Left renal cortex interstitium (tissue), 4 donors: ENCODE data around the gene ATF6. TPM values are rescaled to one million over a fixed set of nuclear protein-coding genes. Genes with fewer than 3 reads are reported as not detected.

Experiments used
- DNase-seq, 4 donors: peaks; one replicate each; pipeline ENCODE4 v3.0.0-alpha.2; 2013; ENCODE audit warnings: low read depth in 4 of 4, low spot score in 2 of 4, missing footprints in 1 of 4
- polyA plus RNA-seq, 4 donors: library from polyadenylated mRNA; unstranded; fragments of 120-200 nt; gene quantifications; one replicate each; pipeline ENCODE4 v1.2.1, GENCODE V29; 2013; ENCODE audit not compliant: insufficient read length in 4 of 4

ATF6 gene, protein sequence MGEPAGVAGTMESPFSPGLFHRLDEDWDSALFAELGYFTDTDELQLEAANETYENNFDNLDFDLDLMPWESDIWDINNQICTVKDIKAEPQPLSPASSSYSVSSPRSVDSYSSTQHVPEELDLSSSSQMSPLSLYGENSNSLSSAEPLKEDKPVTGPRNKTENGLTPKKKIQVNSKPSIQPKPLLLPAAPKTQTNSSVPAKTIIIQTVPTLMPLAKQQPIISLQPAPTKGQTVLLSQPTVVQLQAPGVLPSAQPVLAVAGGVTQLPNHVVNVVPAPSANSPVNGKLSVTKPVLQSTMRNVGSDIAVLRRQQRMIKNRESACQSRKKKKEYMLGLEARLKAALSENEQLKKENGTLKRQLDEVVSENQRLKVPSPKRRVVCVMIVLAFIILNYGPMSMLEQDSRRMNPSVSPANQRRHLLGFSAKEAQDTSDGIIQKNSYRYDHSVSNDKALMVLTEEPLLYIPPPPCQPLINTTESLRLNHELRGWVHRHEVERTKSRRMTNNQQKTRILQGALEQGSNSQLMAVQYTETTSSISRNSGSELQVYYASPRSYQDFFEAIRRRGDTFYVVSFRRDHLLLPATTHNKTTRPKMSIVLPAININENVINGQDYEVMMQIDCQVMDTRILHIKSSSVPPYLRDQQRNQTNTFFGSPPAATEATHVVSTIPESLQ
- 10 to 100 TPM; 28.9 to 34.8 (median 31.5) TPM for polyA plus RNA-seq

DNA sequence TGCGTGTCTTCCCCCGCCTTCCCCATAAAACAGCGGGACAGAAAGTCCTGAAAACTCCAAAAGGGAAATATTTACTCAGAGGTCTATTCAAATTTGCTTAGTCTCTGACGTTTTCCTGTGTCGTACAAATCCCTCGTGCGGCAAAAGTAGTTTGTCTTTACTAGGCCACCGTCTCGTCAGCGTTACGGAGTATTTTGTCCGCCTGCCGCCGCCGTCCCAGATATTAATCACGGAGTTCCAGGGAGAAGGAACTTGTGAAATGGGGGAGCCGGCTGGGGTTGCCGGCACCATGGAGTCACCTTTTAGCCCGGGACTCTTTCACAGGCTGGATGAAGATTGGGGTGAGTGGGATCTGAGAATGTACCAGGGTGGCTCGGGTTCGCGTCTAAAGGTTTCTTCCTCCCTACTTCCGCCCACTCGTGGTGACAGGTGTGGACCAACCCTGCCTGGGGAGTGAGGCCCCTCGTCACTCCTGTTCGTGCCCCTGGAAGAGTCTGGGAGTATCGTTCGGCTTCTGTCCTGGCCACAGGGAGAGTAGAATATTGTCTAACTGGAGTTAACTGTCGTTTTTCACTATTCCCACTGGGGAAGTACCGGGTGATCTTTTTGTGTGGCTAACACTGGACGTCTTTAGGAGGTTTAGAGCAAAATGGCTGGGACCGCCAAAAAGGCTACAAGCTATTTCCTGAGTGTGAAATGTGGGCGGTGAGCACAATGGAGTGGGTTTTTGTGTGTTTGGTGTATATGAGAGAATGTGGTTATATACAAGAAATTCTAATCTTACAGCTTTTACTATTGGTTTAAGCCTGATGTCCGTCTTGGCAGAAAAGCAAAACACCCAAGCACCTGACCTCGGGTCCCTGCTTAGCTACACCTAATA lies at the start of gene ATF6:
Gene ATF6 (plus strand): TSS at position 219 of the 880 bp plus-strand sequence. CDS start 41 bp downstream, at position 260.
- peak; percentile 84 to 89 (median 87) for DNase-seq

DNA sequence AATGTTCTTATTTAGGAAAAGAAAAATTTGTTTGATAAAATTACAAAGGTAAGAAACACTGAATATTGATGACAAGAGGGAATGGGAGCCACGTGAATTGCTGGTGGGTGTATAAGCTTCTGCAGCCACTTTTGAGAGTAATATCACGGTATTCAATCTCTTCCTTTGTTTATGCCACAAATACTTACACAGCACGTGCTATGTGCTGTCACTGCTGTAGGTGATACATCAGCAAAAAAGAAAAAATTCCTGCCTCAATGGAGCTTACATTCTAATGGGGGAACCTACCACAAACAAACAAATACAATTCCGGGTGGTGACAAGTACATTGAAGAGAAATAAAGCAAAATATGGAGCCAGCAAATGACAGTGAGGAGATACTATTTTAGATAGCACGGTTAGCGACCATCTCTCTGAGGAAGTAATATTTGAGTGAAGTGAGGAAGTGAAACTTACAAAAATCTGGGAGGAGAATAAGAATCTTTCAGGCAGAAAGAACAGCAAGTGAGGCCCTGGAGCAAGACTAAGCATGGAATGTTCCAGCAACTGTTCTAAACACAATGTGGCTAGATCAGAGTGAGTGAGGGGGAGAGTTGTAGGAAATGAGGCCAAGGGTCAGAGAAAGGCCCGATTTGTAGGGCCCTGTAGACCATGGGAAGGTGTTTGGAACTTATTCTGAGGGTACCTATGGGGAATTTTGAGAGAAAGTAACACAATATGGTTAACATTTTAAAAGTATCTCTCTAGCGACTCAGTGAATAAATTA lies 47.4 kb upstream of the ATF6 start:
- no peak for DNase-seq

DNA sequence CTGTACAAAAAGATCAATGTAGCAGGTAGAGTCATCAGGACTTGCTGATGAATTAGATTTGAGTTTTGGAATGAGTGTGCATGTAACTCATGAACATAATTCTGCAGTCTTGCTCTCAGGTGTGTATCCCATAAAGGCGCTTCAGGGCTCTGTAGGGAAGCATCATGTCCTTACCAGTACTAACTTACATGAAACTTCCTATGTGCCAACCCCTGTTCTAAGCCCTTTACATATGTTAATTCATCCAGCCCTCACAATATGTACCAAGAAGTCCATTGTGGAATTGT lies 46.9 kb upstream of the ATF6 start:
- DNase-seq: no peak

DNA sequence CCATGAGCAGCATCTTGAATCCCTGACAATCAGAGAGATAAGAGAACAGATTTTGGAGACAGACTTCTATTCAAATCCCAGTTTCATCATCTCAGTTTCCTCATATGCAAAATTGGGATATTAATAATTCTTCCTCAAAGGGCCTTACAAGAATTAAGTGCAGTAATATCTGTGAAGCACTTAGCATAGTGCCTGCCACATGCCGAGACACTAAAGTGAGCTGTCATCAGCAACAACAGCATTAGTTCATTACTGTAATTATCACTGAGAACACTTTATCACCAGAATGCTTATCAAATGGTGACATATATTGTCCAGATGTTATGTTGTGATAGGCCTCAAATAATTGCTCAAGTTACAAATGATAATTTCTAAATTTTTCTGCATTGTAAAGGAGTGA lies 45.7 kb upstream of the ATF6 start:
- DNase-seq: no peak

DNA sequence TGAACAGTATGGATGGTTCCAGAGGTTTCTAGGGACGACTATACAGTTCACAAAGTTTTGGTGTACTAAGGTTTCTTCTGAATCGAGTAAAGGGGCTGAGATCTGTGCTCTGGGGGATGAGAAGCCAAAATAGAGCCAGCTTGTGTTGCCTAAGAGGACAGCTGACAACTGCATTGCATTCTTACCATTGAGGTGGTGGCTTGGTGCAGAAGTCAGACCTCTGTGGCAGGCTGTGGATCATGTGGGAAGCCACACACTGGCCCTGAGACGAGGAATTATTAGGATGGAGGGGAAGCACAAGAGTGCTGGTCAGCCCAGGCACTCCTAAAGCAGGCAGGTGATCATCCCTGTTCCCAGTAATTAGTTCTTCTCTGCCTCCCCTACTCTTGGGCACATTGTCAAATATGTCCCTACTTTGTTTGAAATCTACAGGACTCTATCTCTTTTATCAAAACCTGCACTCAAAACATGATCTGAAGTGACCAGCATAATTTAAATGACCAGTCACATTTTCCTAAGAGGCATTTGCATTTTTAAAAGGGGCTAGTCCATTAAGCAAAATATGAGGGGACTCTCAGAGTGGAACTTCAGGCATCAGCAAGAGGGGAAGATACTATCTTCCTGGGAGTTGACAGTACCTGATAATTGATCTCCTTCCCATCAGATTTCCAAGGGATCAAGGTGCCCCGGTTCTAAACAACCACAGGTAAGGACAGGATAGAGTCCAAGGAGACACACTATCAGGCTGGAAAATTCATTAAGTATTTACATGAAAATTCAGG lies 45.0 kb upstream of the ATF6 start, which contains the start of gene FCRLB:
Gene FCRLB (plus strand): TSS at position 589 of the 782 bp plus-strand sequence. CDS start 1,129 bp downstream, outside the sequence.
- no peak for DNase-seq

DNA sequence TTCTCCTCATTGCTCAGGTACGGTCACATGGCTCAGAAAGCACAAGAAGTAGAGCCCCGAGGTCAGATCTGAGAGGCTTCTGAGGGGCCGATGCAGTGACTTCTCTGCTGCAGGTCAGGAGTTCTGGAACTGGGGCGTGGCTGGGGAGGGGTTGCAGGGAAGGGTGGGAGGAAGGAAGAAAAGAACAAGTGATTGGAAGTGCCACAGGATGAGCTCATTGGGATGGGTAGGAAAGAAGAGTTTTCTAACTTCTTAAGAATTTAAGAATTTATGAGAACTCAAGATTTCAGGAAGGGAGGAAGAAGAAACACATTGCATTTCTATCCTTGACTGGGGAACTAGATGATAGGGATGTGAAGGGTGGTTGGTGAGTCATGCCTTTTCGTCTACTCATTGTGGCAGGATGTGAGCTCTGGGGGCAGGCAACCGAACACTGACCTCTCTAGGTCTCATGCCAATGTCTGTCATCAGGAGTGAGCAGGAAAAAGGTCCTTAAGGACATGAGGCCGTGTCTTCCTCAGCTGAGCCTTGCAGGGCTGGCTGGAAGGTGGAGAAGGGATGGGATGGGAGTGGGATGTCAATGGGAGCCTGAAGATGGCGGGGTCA lies 44.3 kb upstream of the ATF6 start:
- no peak for DNase-seq

DNA sequence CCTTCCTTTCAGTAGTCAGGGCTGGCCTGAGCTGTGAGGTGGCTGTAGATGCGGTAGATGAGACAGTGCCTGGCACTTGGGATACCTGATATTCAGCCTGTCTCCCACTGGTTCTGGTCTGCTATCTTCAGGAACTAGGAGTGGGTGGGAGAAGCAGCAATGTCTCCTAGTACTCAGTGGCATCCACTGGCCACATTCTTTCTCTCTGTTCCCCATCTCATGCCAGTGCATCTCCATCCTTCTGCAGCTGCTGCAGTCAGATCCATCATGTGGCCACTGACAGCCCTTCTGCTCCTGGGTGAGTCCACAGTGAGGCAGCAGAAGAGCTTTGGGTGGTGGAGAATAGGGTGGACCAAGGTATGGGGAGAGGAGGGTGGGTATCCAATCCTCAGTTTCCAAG lies 43.7 kb upstream of the ATF6 start:
- DNase-seq: no peak

DNA sequence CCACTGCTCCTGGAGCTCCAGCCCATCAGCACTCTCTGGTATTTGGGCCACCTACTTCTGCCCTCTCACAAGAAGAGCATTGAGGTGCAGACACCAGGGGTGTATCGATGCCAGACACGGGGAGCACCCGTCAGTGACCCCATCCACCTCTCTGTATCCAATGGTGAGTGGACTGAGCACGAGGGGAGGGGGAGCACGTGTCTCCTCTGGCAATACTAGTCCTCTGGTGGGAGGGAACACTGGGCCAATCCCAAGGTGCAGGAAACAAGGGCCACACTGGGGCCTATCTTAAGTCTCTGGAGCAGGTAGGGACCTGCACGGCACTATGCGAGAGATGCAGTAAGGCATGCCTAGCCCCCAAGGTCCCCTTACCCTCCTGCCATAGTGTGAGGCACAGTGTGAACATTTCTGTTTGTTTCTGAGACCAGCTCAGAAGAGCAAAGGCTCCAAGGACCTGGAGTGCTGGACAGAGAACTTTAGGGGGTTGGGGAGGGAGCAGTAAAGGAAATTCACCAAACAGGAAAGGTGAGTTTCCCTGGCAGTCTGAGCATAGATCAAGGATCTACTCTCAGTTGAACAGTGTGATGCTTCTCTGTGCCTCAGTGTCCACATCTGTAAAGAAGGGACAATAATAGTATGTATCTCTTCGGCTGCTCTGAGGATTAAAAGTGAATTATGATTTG lies 42.5 kb upstream of the ATF6 start:
- no peak for DNase-seq

DNA sequence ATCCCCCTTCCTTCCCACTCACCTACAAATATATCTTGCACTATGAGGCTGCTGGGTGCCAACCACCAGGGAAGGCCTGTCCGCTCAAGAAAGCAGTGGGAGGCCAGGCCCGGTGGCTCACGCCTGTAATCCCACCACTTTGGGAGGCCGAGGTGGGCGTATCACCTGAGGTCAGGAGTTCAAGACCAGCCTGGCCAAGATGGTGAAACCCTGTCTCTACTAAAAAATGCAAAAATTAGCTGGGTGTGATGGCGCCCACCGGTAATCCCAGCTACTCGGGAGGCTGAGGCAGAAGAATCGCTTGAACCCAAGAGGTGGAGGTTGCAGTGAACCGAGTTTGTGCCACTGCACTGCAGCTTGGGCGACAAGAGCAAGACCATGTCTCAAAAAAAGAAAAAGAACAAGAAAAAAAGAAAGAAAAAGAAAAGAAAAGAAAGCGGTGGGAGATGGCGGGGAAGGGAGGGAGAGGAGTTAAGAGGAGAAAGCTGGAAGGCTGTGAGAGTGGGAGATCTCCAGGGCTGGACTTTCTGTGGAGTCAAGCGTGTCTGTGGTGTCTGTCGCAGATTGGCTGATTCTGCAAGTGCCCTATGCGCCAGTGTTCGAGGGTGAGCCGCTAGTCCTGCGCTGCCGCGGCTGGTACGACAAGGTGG lies 40.7 kb upstream of the ATF6 start:
- peak in 1 of 4 donors; percentile 22 for DNase-seq

DNA sequence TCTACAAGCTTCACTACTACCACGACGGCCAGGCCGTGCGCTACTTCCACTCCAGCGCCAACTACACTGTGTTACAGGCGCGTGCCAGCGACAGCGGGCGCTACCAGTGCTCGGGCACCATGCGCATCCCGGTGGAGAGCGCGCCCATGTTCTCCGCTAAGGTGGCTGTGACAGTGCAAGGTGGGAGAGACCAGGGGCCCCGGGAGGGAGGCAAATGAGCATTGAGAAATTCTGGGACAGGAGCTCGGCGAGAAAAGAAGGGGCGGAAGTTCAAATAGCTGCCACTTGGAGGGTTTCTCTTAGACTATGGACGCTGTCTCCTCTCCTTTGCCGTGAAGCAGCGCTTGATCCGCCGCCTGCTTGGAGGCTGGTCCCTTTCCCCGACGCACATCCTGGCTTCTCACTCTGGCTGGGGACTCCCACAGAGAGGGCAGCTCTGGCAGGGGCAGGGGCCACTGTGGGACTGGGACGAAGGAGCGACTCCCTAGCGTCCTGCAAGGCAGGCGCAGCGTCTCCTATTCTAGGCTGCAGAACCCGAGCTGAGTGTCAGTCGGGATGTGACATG lies 40.1 kb upstream of the ATF6 start:
- peak in 1 of 4 donors; percentile 26 for DNase-seq

DNA sequence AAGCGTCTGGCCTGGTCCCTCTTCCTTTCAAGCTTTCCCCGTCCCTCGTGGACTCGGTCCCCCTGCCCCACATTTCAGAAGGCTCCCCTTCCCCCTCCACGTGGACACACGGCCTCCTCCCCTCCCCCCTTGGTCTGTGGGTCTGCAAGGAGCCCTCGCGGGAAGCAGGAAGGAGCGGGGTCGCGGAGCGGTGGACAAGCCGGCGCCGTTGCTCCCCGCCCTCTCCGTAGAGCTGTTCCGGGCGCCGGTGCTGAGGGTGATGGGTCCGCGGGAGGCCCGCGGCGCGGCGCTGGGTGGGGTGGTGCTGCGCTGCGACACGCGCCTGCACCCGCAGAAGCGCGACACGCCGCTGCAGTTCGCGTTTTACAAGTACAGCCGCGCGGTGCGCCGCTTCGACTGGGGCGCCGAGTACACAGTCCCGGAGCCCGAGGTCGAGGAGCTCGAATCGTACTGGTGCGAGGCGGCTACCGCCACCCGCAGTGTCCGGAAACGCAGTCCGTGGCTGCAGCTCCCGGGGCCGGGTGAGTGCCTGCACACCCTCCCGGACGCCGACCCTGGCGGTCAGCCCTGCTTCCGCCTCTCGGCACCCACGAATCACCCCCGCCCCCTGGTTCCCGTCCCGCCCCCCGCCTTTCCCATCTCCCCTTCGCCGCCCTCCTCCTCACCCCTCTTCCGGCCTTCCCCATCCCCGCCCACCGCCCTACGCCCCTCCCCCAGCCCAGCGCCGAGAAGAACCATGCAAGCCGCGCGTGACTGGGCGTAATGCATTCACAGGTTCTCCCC lies 39.5 kb upstream of the ATF6 start:
- DNase-seq: peak; percentile 55 to 87 (median 70)

DNA sequence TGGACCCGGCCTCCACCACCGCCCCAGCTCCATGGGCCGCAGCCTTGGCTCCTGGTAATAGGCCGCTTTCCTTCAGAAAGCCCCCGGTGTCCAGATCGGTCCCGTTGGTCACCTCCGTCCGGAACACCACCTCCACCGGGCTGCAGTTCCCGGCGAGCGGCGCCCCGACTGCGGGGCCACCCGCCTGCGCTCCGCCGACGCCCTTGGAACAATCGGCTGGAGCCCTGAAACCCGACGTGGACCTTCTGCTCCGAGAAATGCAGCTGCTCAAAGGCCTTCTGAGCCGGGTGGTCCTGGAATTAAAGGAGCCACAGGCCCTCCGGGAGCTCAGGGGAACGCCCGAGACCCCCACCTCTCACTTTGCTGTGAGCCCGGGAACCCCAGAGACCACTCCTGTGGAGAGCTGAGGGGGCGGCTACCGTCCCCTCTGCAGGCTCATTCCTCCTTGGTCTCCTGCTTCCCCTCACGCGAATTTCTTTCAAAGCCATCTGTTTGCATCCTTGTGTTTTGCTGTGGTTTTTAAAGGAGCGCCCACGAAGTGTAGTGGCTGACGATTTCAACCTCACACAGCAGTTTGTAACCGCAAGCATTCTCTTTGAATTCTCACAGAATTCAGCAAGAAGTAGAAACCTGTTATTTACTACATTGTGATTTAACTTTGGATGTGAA lies 38.7 kb upstream of the ATF6 start:
- DNase-seq: peak in 1 of 4 donors; percentile 18

DNA sequence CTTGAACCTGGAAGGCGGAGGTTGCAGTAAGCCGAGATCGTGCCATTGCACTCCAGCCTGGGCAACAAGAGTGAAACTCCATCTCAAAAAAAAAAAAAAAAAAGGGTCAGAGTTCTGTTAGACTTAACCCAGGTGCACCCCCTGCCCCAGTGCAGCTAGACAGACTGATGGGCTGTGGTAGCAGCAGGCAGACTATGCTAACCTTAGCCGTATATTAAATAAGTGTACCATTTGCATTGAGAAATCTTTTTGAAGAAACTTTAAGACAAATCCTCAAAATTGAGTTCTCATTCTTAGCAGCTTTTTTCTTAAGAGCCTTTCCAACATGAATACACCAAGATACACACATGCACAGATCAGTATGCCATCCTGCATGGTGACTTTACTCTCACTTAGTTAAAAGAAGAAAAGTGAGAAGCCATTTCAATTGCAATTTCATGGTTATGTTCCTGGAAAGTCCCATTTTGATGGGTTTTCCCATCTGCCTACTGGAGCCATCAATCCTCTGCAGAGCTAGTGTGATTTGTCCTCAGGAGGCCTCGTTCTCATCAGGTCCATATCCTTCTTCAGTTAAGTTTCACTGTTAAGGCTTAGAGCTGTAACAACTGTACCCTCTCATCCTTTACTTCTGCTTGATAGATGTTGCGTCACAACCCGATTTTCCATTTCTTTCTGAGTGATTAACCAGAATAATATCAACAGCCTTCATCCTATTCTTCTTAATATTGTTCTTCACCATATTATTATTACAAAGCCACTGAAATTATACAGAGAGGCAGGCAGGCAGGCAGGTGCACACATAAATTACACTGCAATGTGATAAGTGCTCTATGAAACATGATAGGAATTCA lies 37.5 kb upstream of the ATF6 start:
- DNase-seq: no peak

DNA sequence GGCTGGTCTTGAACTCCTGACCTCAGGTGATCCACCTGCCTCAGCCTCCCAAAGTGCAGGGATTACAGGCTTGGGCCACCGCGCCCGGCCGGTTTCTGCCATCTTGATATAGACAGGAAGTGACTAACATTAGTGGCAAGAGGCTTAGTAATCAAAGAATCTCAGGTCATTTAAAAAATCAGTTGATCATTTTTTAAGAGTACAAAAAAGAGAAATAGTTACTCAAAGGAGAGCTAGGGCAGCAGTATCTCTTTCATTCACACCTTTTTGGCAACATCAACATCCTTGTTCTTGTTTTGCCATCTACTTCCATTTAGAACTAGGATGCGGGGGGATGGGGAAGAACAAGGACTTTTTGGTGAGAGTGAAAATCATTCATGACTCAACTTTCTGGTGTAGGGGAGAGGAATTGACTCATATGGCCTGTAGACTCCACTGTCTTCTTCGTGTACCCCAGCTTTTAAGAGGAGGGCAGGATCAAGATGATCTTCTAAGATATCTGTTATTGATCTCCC lies 36.0 kb upstream of the ATF6 start:
- DNase-seq: no peak

DNA sequence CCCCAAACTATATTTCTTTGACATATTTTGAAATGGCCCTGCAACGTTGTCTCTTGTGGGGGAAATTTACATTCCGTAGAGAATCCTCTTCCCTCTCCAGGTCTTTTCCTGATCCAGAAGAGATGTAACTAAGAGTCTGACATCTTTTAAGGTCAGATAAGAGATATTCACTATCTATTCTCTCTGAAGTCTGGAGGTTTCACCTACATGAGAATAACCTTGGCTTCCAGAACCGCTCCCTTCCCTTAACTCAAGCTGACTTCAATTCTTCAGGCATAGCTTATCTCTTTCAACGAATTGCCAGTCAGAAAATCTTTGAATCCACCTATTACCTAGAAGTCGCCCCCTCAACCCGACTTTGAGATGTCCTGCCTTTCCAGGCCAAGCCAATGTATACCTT lies 34.9 kb upstream of the ATF6 start:
- DNase-seq: no peak
